COLO829 (cell line): ENCODE measurements around the gene LIN9.
"Not testable (repeated sequence)": the region's sequence is repeated elsewhere in the genome, so short reads cannot be mapped to it uniquely, and the experiment has no call there.

Experiments
- DNase-seq: peaks from one replicate; pipeline ENCODE4 v3.0.0; 2012; ENCODE audit warnings: low spot score

The LIN9 gene

DNA sequence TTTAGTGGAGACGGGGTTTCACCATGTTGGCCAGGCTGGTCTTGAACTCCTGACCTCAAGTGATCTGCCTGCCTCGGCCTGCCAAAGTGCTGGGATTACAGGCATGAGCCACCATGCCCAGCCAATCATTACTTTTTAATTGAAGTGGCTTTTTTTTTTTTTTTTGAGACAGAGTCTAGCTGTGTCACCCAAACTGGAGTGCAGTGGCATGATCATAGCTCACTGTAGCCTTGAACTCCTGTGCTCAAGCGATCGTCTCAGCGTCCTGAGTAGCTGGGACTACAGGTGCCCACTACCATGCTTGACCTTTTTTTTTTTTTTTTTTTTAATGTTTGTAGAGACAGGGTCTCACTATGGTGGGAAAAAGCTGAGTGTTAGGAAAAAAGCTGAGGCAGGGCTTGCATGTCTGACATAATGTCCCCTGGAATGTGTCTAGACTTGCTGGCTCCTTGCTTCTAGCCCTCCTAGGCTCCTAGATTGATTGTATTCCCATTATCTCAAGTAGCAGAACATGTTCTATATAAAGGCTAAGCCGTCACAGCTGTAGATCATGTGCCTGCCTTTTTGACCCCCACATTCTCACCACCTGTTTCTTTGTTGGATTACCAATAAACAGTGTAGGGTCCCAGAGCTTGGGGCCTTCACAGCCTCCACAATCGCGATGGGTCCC is 36.6 kb downstream of the LIN9 start:
- DNase-seq: not testable (repeated sequence)

DNA sequence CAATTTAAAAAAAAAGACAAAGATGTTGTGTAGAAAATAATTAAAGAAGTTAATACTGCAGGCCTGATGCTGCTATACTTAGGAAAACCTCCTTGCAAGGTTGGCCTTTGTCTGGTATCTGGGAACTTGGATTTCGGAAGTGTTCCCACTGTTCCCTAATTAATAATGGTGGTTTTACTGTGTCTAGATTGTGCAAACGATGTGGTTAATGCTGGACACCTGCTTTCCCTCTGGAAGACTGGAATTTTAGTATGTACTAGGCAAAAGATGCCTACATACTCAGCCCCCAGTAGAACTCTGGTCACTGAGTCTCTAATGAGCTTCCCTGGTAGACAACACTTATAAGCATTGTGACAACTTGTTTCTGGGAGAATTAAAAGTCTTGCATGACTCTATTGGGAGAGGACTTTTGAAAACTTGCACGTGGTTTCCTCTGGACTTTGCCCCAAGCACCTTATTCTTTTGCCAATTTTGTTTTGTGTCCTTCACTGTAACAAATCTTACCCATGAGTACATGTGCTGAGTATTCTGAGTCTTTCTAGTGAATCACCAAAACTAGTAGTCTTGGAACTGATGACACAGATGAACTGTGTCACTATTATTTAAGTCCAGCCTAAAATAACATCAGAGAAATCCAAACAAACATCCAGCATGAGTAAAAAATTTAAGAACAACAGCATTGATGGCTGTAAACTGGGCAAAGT is 40.4 kb downstream of the LIN9 start:
- peak; percentile 14 for DNase-seq

GRCh38 chr1:226261818-226262217 is 47.1 kb downstream of the LIN9 start:
- DNase-seq: no peak

DNA sequence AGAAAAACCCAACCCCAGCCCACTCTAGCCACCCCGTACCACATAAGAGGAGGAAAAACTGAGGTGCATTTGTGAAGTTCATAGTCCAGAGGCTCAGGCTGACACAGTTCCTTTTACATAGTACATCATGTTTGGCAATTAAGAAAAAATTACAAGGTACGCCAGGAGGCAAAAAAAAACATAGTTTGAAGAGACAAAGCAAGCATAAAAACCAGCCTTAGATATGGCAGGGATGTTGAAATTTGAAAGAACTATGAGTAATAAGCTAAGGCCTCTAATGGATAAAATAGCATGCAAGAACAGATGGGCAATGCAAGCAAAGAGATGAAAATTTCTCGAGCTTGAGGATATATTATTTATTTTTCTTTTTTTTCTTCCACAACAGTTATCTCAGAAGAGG is 53.6 kb downstream of the LIN9 start:
- DNase-seq: no peak

- DNase-seq: no peak
These were observed 55.0 kb downstream of the LIN9 start for GRCh38 chr1:226253933-226254332.

- DNase-seq: not testable (repeated sequence)
These were observed 56.1 kb downstream of the LIN9 start for GRCh38 chr1:226252841-226253240.

DNA sequence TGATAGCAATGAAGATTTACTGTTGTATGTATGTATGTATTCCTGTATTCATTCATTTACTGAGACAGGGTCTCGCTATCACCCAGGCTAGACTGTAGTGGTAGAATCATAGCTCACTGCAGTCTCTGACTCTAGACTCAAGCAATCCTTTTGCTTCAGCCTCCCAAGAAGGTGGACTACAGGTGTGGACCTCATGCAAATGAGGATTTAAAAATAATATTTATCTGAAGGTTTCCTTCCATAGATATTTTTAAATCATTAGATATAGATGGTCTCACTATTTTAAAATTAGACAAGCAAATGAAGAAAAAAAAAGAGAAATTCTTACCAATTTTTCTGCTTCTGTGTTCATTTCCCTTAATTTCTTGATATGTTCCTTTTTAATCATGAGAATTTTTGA is 58.5 kb downstream of the LIN9 start:
- no peak for DNase-seq

DNA sequence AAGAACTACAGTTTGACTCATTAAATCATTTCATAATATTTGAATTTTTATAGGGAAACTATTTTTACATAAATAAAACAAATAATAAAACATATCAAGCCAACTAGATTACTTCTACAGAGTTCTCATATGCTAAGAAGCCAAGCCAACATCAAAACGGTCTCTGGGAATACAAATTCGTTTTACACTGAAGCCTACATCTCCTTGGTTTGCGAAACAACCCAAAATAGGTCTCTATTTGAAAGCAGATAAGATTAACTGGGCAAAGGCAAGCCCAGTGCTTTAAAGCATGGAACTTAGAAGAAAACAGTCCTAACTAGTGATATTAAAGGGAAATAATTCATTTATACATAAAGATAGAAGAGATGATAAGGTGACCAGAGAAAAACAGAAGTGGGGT is 60.2 kb downstream of the LIN9 start:
- DNase-seq: no peak

DNA sequence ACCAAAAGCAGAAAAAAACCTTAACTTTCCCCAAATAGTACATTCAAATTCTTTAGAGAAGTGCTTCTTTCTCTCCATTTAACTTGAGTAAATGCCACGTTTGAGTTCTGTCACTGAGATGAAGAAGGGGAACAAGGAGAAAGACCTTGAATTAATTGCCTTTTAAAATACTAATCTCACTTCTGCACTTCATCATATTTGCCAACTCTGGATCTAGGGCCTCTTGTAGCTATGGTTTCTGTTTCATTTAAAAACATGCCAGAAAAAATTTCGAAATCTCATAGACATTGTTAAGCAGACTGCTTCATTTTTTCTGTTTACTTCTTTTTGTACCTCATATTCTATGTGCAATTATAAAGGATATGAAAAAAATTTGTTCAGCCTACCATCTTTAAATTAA is 60.9 kb downstream of the LIN9 start:
- no peak for DNase-seq

- no peak for DNase-seq
These were observed 69.5 kb downstream of the LIN9 start for GRCh38 chr1:226239421-226239820.

GRCh38 chr1:226236826-226237225 is 72.1 kb downstream of the LIN9 start:
- no peak for DNase-seq

DNA sequence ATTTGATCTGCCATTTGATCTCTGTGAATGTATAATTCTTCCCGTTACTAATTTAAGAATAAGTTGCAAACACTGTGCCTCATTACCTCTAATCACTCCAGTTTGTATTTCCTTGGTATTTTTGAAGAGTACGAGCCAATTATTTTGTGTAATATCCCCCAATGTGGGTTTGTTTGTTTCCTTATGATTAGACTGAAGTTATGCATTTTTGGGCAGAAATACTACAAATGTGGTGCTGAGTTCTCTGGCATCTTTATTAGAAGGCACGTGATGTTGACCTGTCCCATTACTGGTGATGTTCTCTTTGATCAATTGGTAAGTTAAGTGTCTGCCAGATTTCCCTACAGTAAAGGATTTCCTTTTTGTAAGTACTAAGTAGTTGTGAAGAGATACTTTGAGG is 75.2 kb downstream of the LIN9 start:
- no peak for DNase-seq

DNA sequence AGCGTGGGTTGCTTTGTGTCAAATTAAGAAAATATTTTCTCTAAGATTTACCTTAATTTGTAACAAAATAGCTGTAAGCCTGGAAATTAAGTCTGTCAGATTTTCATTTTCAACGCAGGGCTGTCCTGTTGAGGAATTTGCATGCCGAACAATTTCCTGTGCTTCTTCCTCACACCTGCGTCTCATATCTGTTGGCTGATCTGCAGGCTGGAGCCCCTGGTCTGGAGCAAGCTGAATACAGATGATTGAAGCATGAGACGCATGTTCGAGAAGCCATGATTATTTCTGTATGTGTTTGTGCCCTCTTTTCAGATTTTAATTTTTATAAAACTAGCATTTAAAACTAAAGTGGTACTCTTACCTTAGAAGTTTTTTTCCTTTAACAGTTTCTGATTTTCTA is 75.7 kb downstream of the LIN9 start:
- no peak for DNase-seq

- DNase-seq: no peak
These were observed 82.4 kb downstream of the LIN9 start for GRCh38 chr1:226226601-226227000.

DNA sequence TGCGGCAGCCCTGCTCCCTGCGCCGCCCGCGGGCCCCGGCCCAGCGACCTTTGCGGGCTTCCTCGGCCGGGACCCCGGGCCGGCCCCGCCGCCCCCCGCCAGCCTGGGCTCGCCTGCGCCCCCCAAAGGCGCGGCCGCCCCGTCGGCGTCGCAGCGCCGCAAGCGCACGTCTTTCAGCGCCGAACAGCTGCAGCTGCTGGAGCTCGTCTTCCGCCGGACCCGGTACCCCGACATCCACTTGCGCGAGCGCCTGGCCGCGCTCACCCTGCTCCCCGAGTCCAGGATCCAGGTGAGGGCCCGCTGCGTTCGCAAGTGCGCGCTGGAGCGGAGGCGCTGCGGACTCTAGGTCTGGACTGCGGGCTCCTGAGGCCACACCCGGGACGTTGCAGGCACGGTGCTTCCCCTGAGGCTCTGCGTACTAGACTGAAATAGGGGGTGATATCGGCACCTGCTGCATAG is 85.1 kb downstream of the LIN9 start:
- DNase-seq: no peak

- no peak for DNase-seq
These were observed 85.7 kb downstream of the LIN9 start, which contains the start of gene MIXL1 for GRCh38 chr1:226223157-226223785. Gene MIXL1 (plus strand): TSS chr1:226223664. CDS start chr1:226223682, 18 bp downstream.

DNA sequence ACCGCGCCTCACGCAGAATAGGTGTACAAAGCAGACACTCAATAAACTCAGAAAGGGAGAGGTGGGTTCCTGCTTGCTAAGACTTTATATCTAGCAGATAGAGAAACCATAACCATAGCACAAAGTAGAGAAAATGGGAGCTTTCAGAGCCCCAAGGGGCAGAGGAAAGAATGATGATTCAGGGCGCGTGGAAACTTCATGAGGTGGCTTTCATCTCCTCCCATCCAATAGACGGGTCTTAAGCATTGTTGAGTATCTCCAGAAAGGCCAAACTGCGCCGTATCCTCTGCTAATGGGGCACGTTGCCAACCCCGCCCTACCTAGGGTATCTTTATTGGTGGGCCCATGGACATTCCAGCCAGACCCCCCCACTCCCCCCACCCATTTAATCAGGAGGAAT is 86.3 kb downstream of the LIN9 start:
- no peak for DNase-seq

DNA sequence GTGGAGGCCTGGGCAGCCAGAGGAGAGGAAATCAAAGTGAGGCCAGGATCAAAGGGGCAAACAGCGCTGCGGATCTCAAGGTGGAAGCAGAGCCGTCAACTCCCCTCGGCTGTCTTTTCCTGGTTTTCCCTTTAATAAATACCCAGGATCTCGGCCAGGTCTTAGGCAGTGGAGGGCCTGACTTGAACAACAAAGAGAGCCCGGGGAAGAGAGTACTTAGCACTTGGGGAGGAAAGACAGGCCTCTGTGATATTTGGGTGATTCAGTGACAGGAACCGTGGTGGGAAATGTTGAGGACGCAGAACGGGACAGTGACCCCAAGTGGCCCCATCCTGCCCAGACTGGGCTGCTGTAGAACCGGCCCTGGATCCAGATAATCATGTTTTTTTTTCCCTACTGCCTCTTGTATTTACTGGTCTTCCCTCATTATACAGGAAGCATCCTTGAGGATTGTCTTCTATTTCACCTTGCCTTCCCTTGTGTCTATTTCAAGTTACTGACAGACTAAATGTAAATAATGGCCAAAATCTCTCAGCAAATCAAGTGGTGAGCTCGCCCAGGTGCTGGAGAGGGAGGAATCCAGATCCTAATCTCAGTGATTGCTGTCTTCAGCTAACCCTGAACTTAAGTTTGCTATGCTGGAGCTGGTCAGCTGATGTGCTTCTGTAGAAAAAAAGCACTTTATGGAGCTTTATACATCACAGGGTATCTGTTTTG is 88.3 kb downstream of the LIN9 start:
- no peak for DNase-seq

- no peak for DNase-seq
These were observed 91.7 kb downstream of the LIN9 start for GRCh38 chr1:226217273-226217672.

DNA sequence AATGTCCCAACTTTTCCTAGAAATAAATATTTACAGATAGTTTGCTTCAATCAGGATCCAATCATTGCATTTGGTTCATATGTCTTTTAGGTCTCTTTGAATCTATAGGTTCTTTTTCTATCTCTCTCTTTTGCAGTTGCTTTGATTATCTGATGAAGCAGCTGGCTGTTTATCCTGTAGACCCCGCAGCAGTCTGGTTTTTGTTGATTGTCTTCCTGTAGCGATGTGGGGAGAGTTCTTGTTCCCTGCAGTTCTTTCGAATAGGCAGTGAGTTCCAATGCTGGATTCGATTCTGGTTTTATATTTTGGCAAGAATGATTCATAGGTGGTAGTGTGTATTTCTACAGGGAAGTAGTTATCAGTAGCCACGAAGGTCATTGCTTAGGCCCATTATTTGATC is 92.9 kb downstream of the LIN9 start:
- no peak for DNase-seq

GRCh38 chr1:226215239-226215638 is 93.7 kb downstream of the LIN9 start:
- DNase-seq: no peak

DNA sequence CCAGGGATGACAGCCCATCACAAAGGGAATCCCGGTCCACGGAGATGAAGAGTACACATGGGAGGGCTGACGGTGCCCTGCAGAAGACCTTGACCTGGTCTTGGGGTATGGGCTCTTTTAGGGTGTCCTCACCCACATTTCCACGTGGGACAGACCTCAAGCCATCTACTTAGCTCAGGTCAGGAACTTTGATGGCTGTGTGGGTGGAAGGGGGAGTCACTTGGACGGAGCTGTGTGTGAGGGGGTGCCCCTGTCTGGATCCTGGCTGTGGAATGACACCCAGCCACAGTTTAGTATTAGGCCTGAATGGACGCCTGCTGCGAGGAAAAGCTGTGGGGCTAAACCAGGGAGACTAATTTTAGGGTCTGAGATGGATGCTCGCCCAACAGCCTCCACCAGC is 96.4 kb downstream of the LIN9 start:
- DNase-seq: no peak
